HL-60 (cell line): ENCODE results near the gene ZMYND8.

Experiments
- GABPA ChIP-seq: IDR thresholded peaks from 2 replicates; pipeline ENCODE4 v1.6.1; 2012; ENCODE audit warnings: low read depth
- POLR2AphosphoS5 ChIP-seq: IDR thresholded peaks from 2 replicates; pipeline ENCODE4 v1.6.1; 2012; ENCODE audit warnings: low read depth
- TF ChIP-seq, protein P1 (sequence below): IDR thresholded peaks from 2 replicates; pipeline ENCODE4 v1.6.1; 2012; ENCODE audit warnings: low read depth; ENCODE audit not compliant: insufficient replicate concordance
- TF ChIP-seq, protein P2 (sequence below): IDR thresholded peaks from one replicate; pipeline ENCODE4 v1.5.1; 2011; ENCODE audit warnings: low read length, control low read depth, inconsistent platforms; ENCODE audit not compliant: insufficient read depth

DNA sequence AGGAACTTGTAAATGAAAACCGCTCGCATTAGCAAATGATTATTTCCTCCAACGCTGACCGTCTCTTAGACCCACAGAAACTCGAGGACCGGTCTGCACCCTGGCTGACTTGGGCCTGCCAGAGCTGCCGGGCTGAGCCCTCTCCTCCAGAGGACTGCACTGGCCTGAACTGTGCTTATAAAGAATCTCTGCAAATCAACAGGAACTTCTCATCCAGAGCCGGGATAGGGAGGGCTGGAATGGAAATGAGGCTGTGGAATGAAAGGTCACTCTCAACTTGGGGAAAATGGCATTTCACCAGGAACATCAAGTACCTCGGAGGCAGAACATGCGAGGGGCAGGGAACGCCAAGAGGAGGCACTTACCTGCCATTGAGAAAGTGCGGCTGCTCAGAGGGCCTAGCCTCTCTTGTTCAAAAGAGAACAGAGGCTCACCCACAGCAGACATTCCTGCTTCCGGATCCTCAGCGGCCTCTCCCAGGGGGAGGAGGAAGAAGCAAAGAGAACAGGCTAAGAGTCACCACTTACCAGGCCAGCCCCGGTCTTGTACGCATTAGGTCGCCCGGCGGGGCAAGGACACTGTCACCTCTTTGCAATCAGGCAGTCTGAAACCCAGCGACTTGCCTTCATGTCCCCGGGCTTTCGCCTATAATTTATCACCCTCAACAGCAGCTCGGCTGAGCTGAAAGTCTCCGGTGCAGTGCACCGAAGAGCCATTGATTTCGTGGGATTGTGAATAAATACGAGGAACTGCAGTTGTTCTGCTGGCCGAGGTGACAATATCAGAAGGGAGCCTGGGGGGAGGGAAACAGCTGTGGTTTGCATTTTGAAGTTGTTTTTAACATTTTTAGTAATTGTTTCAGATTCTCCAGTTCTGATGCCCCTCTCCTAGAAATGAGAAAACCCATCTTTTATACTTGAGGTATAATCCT, 37.6 kb downstream of the ZMYND8 start:
- TF ChIP-seq, protein P1, sequence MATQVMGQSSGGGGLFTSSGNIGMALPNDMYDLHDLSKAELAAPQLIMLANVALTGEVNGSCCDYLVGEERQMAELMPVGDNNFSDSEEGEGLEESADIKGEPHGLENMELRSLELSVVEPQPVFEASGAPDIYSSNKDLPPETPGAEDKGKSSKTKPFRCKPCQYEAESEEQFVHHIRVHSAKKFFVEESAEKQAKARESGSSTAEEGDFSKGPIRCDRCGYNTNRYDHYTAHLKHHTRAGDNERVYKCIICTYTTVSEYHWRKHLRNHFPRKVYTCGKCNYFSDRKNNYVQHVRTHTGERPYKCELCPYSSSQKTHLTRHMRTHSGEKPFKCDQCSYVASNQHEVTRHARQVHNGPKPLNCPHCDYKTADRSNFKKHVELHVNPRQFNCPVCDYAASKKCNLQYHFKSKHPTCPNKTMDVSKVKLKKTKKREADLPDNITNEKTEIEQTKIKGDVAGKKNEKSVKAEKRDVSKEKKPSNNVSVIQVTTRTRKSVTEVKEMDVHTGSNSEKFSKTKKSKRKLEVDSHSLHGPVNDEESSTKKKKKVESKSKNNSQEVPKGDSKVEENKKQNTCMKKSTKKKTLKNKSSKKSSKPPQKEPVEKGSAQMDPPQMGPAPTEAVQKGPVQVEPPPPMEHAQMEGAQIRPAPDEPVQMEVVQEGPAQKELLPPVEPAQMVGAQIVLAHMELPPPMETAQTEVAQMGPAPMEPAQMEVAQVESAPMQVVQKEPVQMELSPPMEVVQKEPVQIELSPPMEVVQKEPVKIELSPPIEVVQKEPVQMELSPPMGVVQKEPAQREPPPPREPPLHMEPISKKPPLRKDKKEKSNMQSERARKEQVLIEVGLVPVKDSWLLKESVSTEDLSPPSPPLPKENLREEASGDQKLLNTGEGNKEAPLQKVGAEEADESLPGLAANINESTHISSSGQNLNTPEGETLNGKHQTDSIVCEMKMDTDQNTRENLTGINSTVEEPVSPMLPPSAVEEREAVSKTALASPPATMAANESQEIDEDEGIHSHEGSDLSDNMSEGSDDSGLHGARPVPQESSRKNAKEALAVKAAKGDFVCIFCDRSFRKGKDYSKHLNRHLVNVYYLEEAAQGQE: no peak
- no peak for TF ChIP-seq POLR2AphosphoS5
- TF ChIP-seq, protein P2, sequence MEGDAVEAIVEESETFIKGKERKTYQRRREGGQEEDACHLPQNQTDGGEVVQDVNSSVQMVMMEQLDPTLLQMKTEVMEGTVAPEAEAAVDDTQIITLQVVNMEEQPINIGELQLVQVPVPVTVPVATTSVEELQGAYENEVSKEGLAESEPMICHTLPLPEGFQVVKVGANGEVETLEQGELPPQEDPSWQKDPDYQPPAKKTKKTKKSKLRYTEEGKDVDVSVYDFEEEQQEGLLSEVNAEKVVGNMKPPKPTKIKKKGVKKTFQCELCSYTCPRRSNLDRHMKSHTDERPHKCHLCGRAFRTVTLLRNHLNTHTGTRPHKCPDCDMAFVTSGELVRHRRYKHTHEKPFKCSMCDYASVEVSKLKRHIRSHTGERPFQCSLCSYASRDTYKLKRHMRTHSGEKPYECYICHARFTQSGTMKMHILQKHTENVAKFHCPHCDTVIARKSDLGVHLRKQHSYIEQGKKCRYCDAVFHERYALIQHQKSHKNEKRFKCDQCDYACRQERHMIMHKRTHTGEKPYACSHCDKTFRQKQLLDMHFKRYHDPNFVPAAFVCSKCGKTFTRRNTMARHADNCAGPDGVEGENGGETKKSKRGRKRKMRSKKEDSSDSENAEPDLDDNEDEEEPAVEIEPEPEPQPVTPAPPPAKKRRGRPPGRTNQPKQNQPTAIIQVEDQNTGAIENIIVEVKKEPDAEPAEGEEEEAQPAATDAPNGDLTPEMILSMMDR: no peak
- no peak for TF ChIP-seq GABPA
